Trophoblast cell (in vitro differentiated cells and primary cell): ENCODE measurements around the gene NRXN3.

Experiments used
- DNase-seq, 2 donors: peaks; one replicate each; pipeline ENCODE4 v3.0.0-alpha.2; 2016
- H2AFZ ChIP-seq: 2 replicates; pipeline ENCODE4 v1.6.1; 2013; ENCODE audit warnings: low read length, moderate library complexity, mild to moderate bottlenecking; ENCODE audit not compliant: insufficient read depth, poor library complexity
- H2AK5ac ChIP-seq: 2 replicates; pipeline ENCODE4 v1.6.1; 2013; ENCODE audit warnings: mild to moderate bottlenecking, low read length
- H2BK120ac ChIP-seq: 2 replicates; pipeline ENCODE4 v1.6.1; 2013; ENCODE audit warnings: low read length, mild to moderate bottlenecking, moderate library complexity; ENCODE audit not compliant: insufficient read depth, poor library complexity
- H2BK12ac ChIP-seq: 2 replicates; pipeline ENCODE4 v1.6.1; 2013; ENCODE audit warnings: mild to moderate bottlenecking, low read length, moderate library complexity
- H2BK5ac ChIP-seq: 2 replicates; pipeline ENCODE4 v1.6.1; 2013; ENCODE audit warnings: low read length, low read depth, moderate library complexity, mild to moderate bottlenecking; ENCODE audit not compliant: poor library complexity
- H3K14ac ChIP-seq: 2 replicates; pipeline ENCODE4 v1.6.1; 2013; ENCODE audit warnings: mild to moderate bottlenecking, low read length
- H3K18ac ChIP-seq: 2 replicates; pipeline ENCODE4 v1.6.1; 2013; ENCODE audit warnings: mild to moderate bottlenecking, low read length
- H3K23ac ChIP-seq: 2 replicates; pipeline ENCODE4 v1.6.1; 2013; ENCODE audit warnings: low read length
- H3K27ac ChIP-seq: 2 replicates; pipeline ENCODE4 v1.5.1; 2013; ENCODE audit warnings: low read depth, mild to moderate bottlenecking, inconsistent platforms, low read length, moderate library complexity
- H3K27me3 ChIP-seq: 2 replicates; pipeline ENCODE4 v1.6.1; 2013; ENCODE audit warnings: inconsistent platforms, mild to moderate bottlenecking, low read length, moderate library complexity; ENCODE audit not compliant: insufficient read depth
- H3K36me3 ChIP-seq, 2 experiments: 1 replicate in 1 of 2; 2 replicates in 1 of 2; pipeline ENCODE4 v1.6.1; 2013; ENCODE audit warnings: low read length in 2 of 2, mild to moderate bottlenecking in 2 of 2, moderate library complexity in 1 of 2; ENCODE audit not compliant: insufficient read depth in 2 of 2, control insufficient read depth in 1 of 2
- H3K4ac ChIP-seq: 2 replicates; pipeline ENCODE4 v1.6.1; 2013; ENCODE audit warnings: low read depth, mild to moderate bottlenecking, low read length, moderate library complexity
- H3K4me1 ChIP-seq, 2 experiments: 1 replicate in 1 of 2; 2 replicates in 1 of 2; pipeline ENCODE4 v1.6.1; 2013; ENCODE audit warnings: low read length in 2 of 2, mild to moderate bottlenecking in 2 of 2, moderate library complexity in 1 of 2; ENCODE audit not compliant: insufficient read depth in 2 of 2, control insufficient read depth in 1 of 2
- H3K4me2 ChIP-seq: 2 replicates; pipeline ENCODE4 v1.6.1; 2013; ENCODE audit warnings: inconsistent platforms, mild to moderate bottlenecking, low read length, moderate library complexity
- H3K4me3 ChIP-seq: 2 replicates; pipeline ENCODE4 v1.5.1; 2013; ENCODE audit warnings: mild to moderate bottlenecking, low read depth, low read length, inconsistent platforms
- H3K79me1 ChIP-seq: one replicate; pipeline ENCODE4 v1.6.1; 2013; ENCODE audit warnings: low read length
- H3K79me2 ChIP-seq: 2 replicates; pipeline ENCODE4 v1.6.1; 2013; ENCODE audit warnings: low read length, mild to moderate bottlenecking; ENCODE audit not compliant: control insufficient read depth, insufficient read depth, poor library complexity
- H3K9ac ChIP-seq: 2 replicates; pipeline ENCODE4 v1.6.1; 2013; ENCODE audit warnings: mild to moderate bottlenecking, low read length
- H3K9me3 ChIP-seq: 2 replicates; pipeline ENCODE4 v1.6.1; 2013; ENCODE audit warnings: low read depth, mild to moderate bottlenecking, control low read depth, inconsistent platforms, low read length; ENCODE audit not compliant: insufficient read depth
- H4K12ac ChIP-seq: 2 replicates; pipeline ENCODE4 v1.6.1; 2013; ENCODE audit warnings: low read depth, mild to moderate bottlenecking, low read length, moderate library complexity
- H4K8ac ChIP-seq: 2 replicates; pipeline ENCODE4 v1.6.1; 2013; ENCODE audit warnings: low read depth, mild to moderate bottlenecking, low read length, moderate library complexity
- H4K91ac ChIP-seq: one replicate; pipeline ENCODE4 v1.6.1; 2013; ENCODE audit warnings: low read depth, mild to moderate bottlenecking, low read length, moderate library complexity
- WGBS: extraction: QIAGEN DNeasy Blood & Tissue Kit; methylation state at CpG from one replicate; pipeline ENCODE4 v1.1.7; 2013; ENCODE audit warnings: missing lambda C conversion rate; ENCODE audit not compliant: insufficient read length, insufficient coverage; ENCODE audit errors: extremely low coverage; 5-methylcytosine and 5-hydroxymethylcytosine counted together

The NRXN3 gene

GRCh38 chr14:79201564-79202207, 1031.5 kb downstream of the NRXN3 start:
- no peak overlapping the region for H2BK120ac ChIP-seq
- no peaks in the 10 kb centered on the region for H3K79me1 ChIP-seq
- no peaks in the 10 kb centered on the region for H3K27me3 ChIP-seq
- no peak overlapping the region for H4K8ac ChIP-seq
- no peak overlapping the region for H2BK12ac ChIP-seq
- no peak overlapping the region for H4K12ac ChIP-seq
- H4K91ac ChIP-seq, result no peak overlapping the region
- no peak overlapping the region for H3K18ac ChIP-seq
- no peak overlapping the region for H2BK5ac ChIP-seq
- no peak overlapping the region for H2AFZ ChIP-seq
- H3K23ac ChIP-seq, result no peak overlapping the region
- no peak overlapping the region for H2AK5ac ChIP-seq
- no peaks in the 10 kb centered on the region for H3K36me3 ChIP-seq
- no peak overlapping the region for H3K14ac ChIP-seq
- H3K4me1 ChIP-seq, result no peaks in the 10 kb centered on the region
- WGBS, result 100% methylated on average over 1 of the region's 3 CpGs
- H3K9me3 ChIP-seq, result no peaks in the 10 kb centered on the region
- H3K9ac ChIP-seq, result no peak overlapping the region
- no peaks in the 10 kb centered on the region for H3K79me2 ChIP-seq
- H3K27ac ChIP-seq, result no peak overlapping the region
- H3K4ac ChIP-seq, result no peak overlapping the region
- no peak overlapping the region for H3K4me3 ChIP-seq
- H3K4me2 ChIP-seq, result no peak overlapping the region
- no peak for DNase-seq

GRCh38 chr14:79204591-79204990, 1034.4 kb downstream of the NRXN3 start:
- Histone ChIP-seq H3K9me3 (no peaks in the 10 kb centered on the region), H4K8ac (no peak overlapping the region), H2BK5ac (no peak overlapping the region), H3K4me3 (no peak overlapping the region), H2BK12ac (no peak overlapping the region), H3K36me3 (no peaks in the 10 kb centered on the region), H3K27me3 (no peaks in the 10 kb centered on the region), H3K18ac (no peak overlapping the region), H4K12ac (no peak overlapping the region), H2AFZ (no peak overlapping the region), H3K79me2 (no peaks in the 10 kb centered on the region), H4K91ac (no peak overlapping the region), H3K27ac (no peak overlapping the region), H3K4me1 (no peaks in the 10 kb centered on the region), H3K79me1 (no peaks in the 10 kb centered on the region), H3K4ac (no peak overlapping the region), H3K23ac (no peak overlapping the region), H2AK5ac (no peak overlapping the region), H3K14ac (no peak overlapping the region), H3K4me2 (no peak overlapping the region), H3K9ac (no peak overlapping the region), H2BK120ac (no peak overlapping the region)
- no peak for DNase-seq

- no peak overlapping the region for H3K9ac ChIP-seq
- DNase-seq, result no peak
- no peak overlapping the region for H3K4me3 ChIP-seq
- H4K8ac ChIP-seq, result no peak overlapping the region
- H3K79me2 ChIP-seq, result no peaks in the 10 kb centered on the region
- no peak overlapping the region for H4K12ac ChIP-seq
- H3K23ac ChIP-seq, result no peak overlapping the region
- no CpG with 5 or more reads among the region's 2 CpGs for WGBS
- no peak overlapping the region for H3K14ac ChIP-seq
- no peak overlapping the region for H2BK120ac ChIP-seq
- H3K4ac ChIP-seq, result no peak overlapping the region
- H3K4me1 ChIP-seq, result no peaks in the 10 kb centered on the region
- H2AK5ac ChIP-seq, result no peak overlapping the region
- no peaks in the 10 kb centered on the region for H3K9me3 ChIP-seq
- no peak overlapping the region for H2AFZ ChIP-seq
- H2BK12ac ChIP-seq, result no peak overlapping the region
- no peaks in the 10 kb centered on the region for H3K79me1 ChIP-seq
- H3K18ac ChIP-seq, result no peak overlapping the region
- no peaks in the 10 kb centered on the region for H3K36me3 ChIP-seq
- H3K27me3 ChIP-seq, result no peaks in the 10 kb centered on the region
- no peak overlapping the region for H3K4me2 ChIP-seq
- H3K27ac ChIP-seq, result no peak overlapping the region
- H2BK5ac ChIP-seq, result no peak overlapping the region
- H4K91ac ChIP-seq, result no peak overlapping the region
Measured at GRCh38 chr14:79209418-79209817, 1039.2 kb downstream of the NRXN3 start.

- no peak overlapping the region for H4K12ac ChIP-seq
- H3K36me3 ChIP-seq, result no peaks in the 10 kb centered on the region
- H3K9ac ChIP-seq, result no peak overlapping the region
- H3K27ac ChIP-seq, result no peak overlapping the region
- H3K18ac ChIP-seq, result no peak overlapping the region
- no CpG with 5 or more reads among the region's 3 CpGs for WGBS
- H3K4ac ChIP-seq, result no peak overlapping the region
- H3K4me3 ChIP-seq, result no peak overlapping the region
- no peaks in the 10 kb centered on the region for H3K79me1 ChIP-seq
- H2BK12ac ChIP-seq, result no peak overlapping the region
- no peaks in the 10 kb centered on the region for H3K9me3 ChIP-seq
- no peak overlapping the region for H2AK5ac ChIP-seq
- no peak overlapping the region for H4K8ac ChIP-seq
- H3K23ac ChIP-seq, result no peak overlapping the region
- no peak overlapping the region for H4K91ac ChIP-seq
- no peaks in the 10 kb centered on the region for H3K79me2 ChIP-seq
- H2BK120ac ChIP-seq, result no peak overlapping the region
- H3K27me3 ChIP-seq, result no peaks in the 10 kb centered on the region
- DNase-seq, result no peak
- H3K4me1 ChIP-seq, result peaks cover 0 to 2% of the 10 kb centered on the region in 2 experiments
- no peak overlapping the region for H2BK5ac ChIP-seq
- no peak overlapping the region for H3K4me2 ChIP-seq
- no peak overlapping the region for H3K14ac ChIP-seq
- no peak overlapping the region for H2AFZ ChIP-seq
Measured at GRCh38 chr14:79225815-79226214, 1055.6 kb downstream of the NRXN3 start.
